Activated CD4-positive, alpha-beta T cell treated with anti-CD3 and anti-CD28 coated beads, Interleukin-2, amount 50 U/mL, for 16 hours (primary cell): Measurements from ENCODE around the gene CXCL6.

Source experiments
- DNase-seq: peaks from one replicate; pipeline ENCODE4 v3.0.0-alpha.2; 2020

Gene CXCL6

GRCh38 chr4:73836373-73837279 is at the start of gene CXCL6:
Gene CXCL6 (plus strand): TSS chr4:73836678. CDS start chr4:73836751, 73 bp downstream.
- DNase-seq: no peak

DNA sequence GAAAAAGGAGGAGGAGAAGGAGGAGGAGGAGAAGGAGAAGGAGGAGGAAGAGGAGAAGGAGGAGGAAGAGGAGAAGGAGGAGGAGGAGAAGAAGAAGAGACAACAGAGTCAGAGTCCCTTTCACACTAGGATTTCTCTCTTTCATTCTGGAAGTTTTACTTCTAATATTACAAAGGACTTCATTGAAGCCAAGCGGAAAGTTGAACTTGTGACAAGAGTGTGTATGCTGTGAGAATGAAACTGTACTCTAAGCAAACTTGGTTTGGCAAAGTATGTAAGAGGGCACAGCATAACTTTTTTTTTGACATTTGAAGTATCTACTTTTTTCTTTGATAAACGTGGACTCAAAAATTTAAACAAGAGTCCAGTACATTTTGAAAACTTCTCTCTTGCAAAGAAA is 48.1 kb upstream of the CXCL6 start:
- no peak for DNase-seq

DNA sequence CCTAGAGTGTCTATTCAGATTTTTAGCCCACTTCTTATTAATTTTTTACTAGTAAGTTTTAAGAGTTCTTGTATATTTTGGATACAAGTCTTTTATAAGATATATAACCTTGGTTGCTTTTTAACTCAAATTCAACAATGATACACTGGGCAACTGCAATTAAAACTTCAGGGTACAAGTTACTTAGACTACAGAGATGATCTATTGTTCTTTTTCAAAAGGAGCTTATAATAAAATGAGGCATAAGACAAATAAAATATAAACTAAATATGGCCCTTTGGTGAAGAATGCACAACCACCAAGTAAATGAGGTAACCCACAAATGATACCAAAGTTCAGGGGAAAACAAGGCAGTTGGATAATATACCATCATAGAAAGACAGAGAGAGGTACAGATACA is 37.6 kb upstream of the CXCL6 start:
- DNase-seq: no peak

DNA sequence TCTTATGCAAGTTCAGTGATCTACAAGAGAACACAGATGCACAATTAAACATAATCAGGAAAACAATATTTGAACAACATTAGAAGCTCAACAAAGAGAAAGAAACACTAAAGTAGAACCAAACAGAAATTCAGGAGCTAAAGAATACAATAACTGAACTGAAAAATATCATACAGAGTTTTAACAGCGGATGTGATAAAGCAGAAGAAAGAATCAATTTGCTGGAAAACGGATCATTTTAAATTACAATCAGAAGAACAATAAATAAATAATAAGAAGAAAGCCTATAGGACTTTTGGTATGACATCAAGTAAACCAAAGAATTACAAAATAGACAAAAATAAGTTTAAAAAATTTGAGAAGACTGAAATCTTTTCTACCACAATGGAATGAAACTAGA is 36.3 kb upstream of the CXCL6 start:
- DNase-seq: no peak

GRCh38 chr4:73801692-73802091 is 34.8 kb upstream of the CXCL6 start:
- no peak for DNase-seq

DNA sequence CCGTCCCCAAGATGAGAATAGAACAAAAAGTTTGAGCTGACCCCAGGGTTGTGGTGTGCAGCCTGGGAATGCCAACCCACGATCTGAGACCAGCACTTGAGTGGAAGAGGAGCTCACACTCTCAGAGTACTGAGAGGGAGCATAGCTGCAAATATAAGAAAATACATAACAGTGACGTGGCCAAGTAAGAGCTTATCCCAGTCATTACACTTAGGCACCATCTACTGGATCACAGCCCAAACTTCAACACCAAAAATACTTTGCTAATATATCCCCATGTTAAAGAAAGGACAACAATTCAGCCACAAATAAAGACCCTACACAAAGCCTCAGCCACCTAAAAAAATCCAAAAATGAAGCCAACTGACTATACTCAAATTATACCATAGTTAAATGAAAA is 33.3 kb upstream of the CXCL6 start:
- DNase-seq: no peak

DNA sequence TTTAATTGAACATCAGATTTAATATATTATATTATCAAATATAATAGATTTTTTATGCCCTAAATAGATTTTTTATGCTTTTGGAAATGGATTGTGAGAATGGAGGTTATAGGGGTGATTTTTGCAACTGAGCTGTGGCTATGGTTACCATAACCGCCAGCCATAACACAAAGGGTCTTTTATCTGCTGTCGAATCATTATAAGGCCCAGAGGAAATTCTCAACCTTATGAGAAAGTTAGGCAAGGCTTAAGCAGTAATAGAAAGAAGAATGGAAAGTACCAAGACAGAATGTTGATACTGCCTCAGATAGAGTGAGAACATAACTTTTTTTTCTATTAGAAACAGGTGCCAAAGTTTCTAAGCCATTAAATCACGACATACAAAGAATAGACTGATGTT is 26.3 kb upstream of the CXCL6 start:
- no peak for DNase-seq

GRCh38 chr4:73811841-73812240 is 24.6 kb upstream of the CXCL6 start:
- no peak for DNase-seq

GRCh38 chr4:73814679-73815078 is 21.8 kb upstream of the CXCL6 start:
- no peak for DNase-seq

GRCh38 chr4:73815145-73815544 is 21.3 kb upstream of the CXCL6 start:
- DNase-seq: peak; percentile 22

GRCh38 chr4:73816814-73817213 is 19.7 kb upstream of the CXCL6 start:
- no peak for DNase-seq

DNA sequence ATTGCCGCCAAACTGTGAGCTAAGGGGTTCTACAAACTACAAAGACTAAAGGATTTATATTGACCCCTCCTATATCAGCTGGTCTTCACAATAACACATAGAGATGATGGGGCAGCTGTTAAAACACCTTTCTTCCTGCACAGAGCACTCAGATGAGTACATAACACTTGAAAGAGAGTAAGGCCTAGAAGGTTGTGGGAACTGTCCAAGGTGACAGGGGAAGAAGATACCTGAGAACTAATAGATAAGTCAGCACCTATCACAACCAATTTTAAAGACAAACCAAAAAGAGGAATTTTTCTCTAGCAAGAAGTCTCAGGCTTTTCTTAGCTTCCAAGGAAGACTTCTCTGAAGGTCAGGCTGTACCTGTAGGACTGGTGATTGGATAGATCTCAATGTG is 19.1 kb upstream of the CXCL6 start:
- no peak for DNase-seq

- DNase-seq: no peak
Observed at GRCh38 chr4:73821325-73821724, 15.2 kb upstream of the CXCL6 start.

- no peak for DNase-seq
Observed at GRCh38 chr4:73822389-73822788, 14.1 kb upstream of the CXCL6 start.

DNA sequence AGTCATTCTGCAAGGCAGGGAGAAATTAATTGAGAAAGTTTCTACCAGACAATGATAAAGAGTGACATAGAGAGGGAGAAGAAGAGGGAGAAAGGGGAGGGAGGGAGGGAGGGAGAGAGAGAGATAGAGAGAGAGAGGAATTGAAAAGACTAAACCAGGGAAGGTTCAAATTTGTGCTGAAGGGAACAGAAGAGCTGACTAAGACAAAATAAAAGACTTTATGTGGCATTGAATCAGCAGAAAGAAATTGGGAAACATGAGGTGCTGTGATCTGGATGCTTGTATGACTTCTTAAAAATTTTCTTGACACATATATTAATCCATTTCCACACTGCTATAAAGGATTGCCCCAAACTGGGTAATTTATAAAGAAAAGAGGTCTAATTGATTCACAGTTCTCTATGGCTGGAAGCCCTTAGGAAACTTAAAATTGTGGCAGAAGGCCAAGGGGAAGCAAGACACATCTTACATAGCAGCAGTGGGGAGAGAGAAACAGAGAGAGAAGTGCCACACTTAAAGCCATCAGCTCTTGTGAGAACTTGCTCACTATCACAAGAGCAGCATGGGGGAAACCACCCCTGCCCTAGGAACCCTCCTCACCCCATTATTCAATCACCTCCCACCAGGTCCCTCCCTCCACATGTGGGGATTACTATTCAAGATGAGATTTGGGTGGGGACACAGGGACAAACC is 13.5 kb upstream of the CXCL6 start:
- no peak for DNase-seq

- no peak for DNase-seq
Observed at GRCh38 chr4:73823760-73824159, 12.7 kb upstream of the CXCL6 start.

DNA sequence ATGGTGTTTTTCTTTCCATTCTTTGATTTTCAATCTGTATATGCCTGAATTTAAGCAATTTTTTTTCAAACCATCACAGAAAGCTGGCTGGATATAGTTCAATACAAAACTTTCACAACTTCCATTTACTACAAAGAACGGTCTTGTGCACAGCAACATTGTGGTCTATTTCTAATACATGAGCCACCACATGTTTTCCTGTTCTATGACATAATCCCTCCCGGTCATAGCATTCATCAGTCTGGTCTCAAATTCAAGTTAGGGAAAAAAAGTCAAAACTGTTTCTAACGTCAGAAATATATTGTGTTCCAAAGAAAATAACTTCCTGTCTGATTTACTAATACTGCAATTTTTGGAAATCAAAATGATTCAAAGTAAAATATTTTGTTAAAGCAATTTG is 7.5 kb upstream of the CXCL6 start:
- no peak for DNase-seq

DNA sequence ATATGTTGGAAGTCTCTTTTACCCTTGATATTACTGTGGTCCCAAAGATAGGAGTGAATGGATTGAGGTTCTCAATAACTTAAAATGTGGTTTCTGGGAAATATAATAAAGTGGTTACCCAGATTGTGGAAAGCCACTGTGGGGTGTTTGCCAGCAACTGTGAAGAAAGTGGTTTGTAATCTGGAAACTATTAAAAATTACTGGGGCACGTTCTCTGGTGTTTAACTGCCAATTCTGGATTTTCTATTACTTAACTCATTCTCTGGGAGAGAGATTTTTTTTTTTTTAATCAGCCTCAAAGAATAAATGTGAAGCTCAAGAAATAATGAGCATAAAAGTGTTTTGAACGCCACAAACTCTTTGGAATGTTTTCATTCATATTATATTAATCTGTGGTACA is 4.9 kb upstream of the CXCL6 start:
- DNase-seq: no peak

GRCh38 chr4:73832651-73833237 is 3.7 kb upstream of the CXCL6 start:
- no peak for DNase-seq

DNA sequence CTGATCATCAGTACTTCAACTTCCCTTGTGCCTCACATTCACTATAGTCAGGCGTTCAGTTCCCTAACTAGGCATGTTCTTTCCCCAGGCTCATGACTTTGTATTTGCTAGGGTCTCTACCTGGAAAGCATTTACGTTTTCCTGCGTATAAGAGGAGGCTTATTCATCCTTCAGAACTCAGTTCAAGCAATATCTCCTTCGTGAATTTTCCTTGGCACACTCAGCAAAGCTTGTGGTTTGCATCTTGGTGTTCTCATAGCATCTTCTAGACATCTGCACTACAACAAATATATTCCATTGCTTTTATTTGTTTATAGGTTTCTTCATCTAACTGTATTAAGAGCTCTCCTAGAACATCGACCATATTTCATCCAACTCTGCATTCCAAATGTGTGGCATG is 2.6 kb downstream of the CXCL6 start:
- DNase-seq: no peak

DNA sequence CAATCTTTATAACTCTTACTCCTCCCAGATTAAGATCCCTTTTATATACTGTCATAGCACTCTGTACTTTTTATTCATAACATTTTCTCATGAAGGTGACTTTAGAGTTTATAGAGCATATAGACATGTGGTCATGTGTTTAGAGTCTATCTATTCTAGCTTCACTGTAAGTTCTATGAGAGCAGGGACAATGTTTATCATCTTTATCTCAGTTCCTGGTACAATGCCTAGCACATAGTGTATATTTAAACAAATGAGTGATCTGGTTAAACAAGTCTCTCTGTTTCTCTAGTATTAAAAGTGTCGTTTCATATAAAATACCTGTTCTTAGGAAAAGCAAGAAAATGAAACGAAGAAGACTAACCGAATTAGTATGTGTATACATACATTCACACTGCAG is 3.2 kb downstream of the CXCL6 start:
- no peak for DNase-seq

GRCh38 chr4:73841243-73841925 is 4.9 kb downstream of the CXCL6 start:
- DNase-seq: no peak

GRCh38 chr4:73842696-73843095 is 6.2 kb downstream of the CXCL6 start:
- no peak for DNase-seq
